H9 (cell line): ENCODE measurements around the gene CEP97. TPM values are rescaled to one million over a fixed set of nuclear protein-coding genes. Genes with fewer than 3 reads are reported as not detected.

ENCODE experiments used
- DNase-seq: peaks from one replicate; pipeline ENCODE4 v3.0.0-alpha.2; 2017
- H2AFZ ChIP-seq: one replicate; pipeline ENCODE4 v1.6.1; 2013; ENCODE audit warnings: mild to moderate bottlenecking, low read length, control low read depth, moderate library complexity
- H2AK5ac ChIP-seq: 2 replicates; pipeline ENCODE4 v1.6.1; 2013; ENCODE audit warnings: low read length, control low read depth, mixed read lengths; ENCODE audit not compliant: insufficient read length
- H2BK120ac ChIP-seq: one replicate; pipeline ENCODE4 v1.6.1; 2013; ENCODE audit warnings: low read depth, mild to moderate bottlenecking, low read length, control low read depth, inconsistent platforms; ENCODE audit not compliant: poor library complexity, severe bottlenecking
- H2BK12ac ChIP-seq: 2 replicates; pipeline ENCODE4 v1.6.1; 2013; ENCODE audit warnings: low read length, control low read depth, mixed read lengths, low read depth; ENCODE audit not compliant: insufficient read length
- H2BK15ac ChIP-seq: 2 replicates; pipeline ENCODE4 v1.6.1; 2013; ENCODE audit warnings: low read depth, low read length, control low read depth
- H2BK20ac ChIP-seq: one replicate; pipeline ENCODE4 v1.6.1; 2013; ENCODE audit warnings: low read depth, mild to moderate bottlenecking, low read length, control low read depth, inconsistent platforms; ENCODE audit not compliant: poor library complexity, severe bottlenecking
- H2BK5ac ChIP-seq: 2 replicates; pipeline ENCODE4 v1.6.1; 2013; ENCODE audit warnings: low read length, control low read depth, mixed read lengths; ENCODE audit not compliant: insufficient read length
- H3K14ac ChIP-seq: 2 replicates; pipeline ENCODE4 v1.6.1; 2013; ENCODE audit warnings: low read length, control low read depth; ENCODE audit not compliant: insufficient read depth
- H3K18ac ChIP-seq: 2 replicates; pipeline ENCODE4 v1.6.1; 2013; ENCODE audit warnings: low read depth, mild to moderate bottlenecking, mixed read lengths, low read length, control low read depth; ENCODE audit not compliant: insufficient read length
- H3K23ac ChIP-seq: 2 replicates; pipeline ENCODE4 v1.6.1; 2013; ENCODE audit warnings: low read length, control low read depth, mixed read lengths, low read depth; ENCODE audit not compliant: insufficient read length
- H3K23me2 ChIP-seq: 2 replicates; pipeline ENCODE4 v1.6.1; 2013; ENCODE audit warnings: low read depth, mild to moderate bottlenecking, mixed read lengths, low read length, control low read depth; ENCODE audit not compliant: insufficient read length, poor library complexity, severe bottlenecking
- H3K27ac ChIP-seq: 2 replicates; pipeline ENCODE4 v1.5.1; 2013; ENCODE audit warnings: low read length, control low read depth, mixed read lengths, low read depth; ENCODE audit not compliant: insufficient read length
- H3K27me3 ChIP-seq: 2 replicates; pipeline ENCODE4 v1.6.1; 2013; ENCODE audit warnings: low read length, control low read depth, inconsistent platforms; ENCODE audit not compliant: insufficient read depth
- H3K4ac ChIP-seq: 2 replicates; pipeline ENCODE4 v1.6.1; 2013; ENCODE audit warnings: low read depth, mild to moderate bottlenecking, control low read depth, inconsistent platforms, low read length, moderate library complexity
- H3K4me1 ChIP-seq: 2 replicates; pipeline ENCODE4 v1.6.1; 2013; ENCODE audit warnings: low read length, control low read depth, inconsistent platforms; ENCODE audit not compliant: insufficient read depth
- H3K4me2 ChIP-seq: 2 replicates; pipeline ENCODE4 v1.6.1; 2013; ENCODE audit warnings: low read length, control low read depth, mixed read lengths; ENCODE audit not compliant: insufficient read length, insufficient read depth
- H3K56ac ChIP-seq: 2 replicates; pipeline ENCODE4 v1.6.1; 2013; ENCODE audit warnings: low read depth, mild to moderate bottlenecking, mixed read lengths, low read length, control low read depth; ENCODE audit not compliant: insufficient read length
- H3K79me1 ChIP-seq: 2 replicates; pipeline ENCODE4 v1.6.1; 2013; ENCODE audit warnings: low read depth, mild to moderate bottlenecking, moderate library complexity, low read length, control low read depth, inconsistent platforms; ENCODE audit not compliant: insufficient read depth, poor library complexity, severe bottlenecking
- H3K79me2 ChIP-seq: 2 replicates; pipeline ENCODE4 v1.6.1; 2013; ENCODE audit warnings: low read length, control low read depth, inconsistent platforms; ENCODE audit not compliant: insufficient read depth
- H3K9ac ChIP-seq: 2 replicates; pipeline ENCODE4 v1.6.1; 2013; ENCODE audit warnings: low read length, control low read depth, mixed read lengths; ENCODE audit not compliant: insufficient read length; ENCODE audit errors: extremely low read depth
- H3K9me3 ChIP-seq: one replicate; pipeline ENCODE4 v1.6.1; 2013; ENCODE audit warnings: low read depth, low read length, inconsistent platforms; ENCODE audit not compliant: control insufficient read depth
- H3T11ph ChIP-seq: one replicate; pipeline ENCODE4 v1.6.1; 2013; ENCODE audit warnings: mild to moderate bottlenecking, low read length, control low read depth, inconsistent platforms
- H4K20me1 ChIP-seq: one replicate; pipeline ENCODE4 v1.6.1; 2013; ENCODE audit not compliant: control insufficient read depth, insufficient read length, insufficient read depth
- H4K5ac ChIP-seq: 2 replicates; pipeline ENCODE4 v1.6.1; 2013; ENCODE audit warnings: low read depth, mild to moderate bottlenecking, mixed read lengths, low read length, control low read depth; ENCODE audit not compliant: insufficient read length
- H4K8ac ChIP-seq: replicated peaks from 2 replicates; pipeline ENCODE4 v1.6.1; 2013; ENCODE audit warnings: low read length, control low read depth, mixed read lengths, low read depth; ENCODE audit not compliant: insufficient read length
- H4K91ac ChIP-seq: 2 replicates; pipeline ENCODE4 v1.6.1; 2013; ENCODE audit warnings: low read depth, mild to moderate bottlenecking, moderate library complexity, mixed read lengths, low read length, control low read depth; ENCODE audit not compliant: insufficient read length
- H3K27ac Mint-ChIP-seq, 3 experiments: 2 replicates in 2 of 3; 3 replicates in 1 of 3; pipeline ENCODE4 v1.8.0; 2020 to 2021; ENCODE audit warnings: mixed read lengths in 3 of 3, mild to moderate bottlenecking in 1 of 3, moderate library complexity in 1 of 3
- H3K27me3 Mint-ChIP-seq: 2 replicates; pipeline ENCODE4 v1.8.0; 2021; ENCODE audit warnings: low read depth, mild to moderate bottlenecking, moderate library complexity, mixed read lengths
- H3K36me3 Mint-ChIP-seq, 3 experiments: 2 replicates in 2 of 3; 3 replicates in 1 of 3; pipeline ENCODE4 v1.8.0; 2020 to 2021; ENCODE audit warnings: low read depth in 3 of 3, mixed read lengths in 3 of 3; ENCODE audit not compliant: insufficient read depth in 1 of 3
- H3K4me1 Mint-ChIP-seq, 2 experiments: 2 replicates each; pipeline ENCODE4 v1.8.0; 2020; ENCODE audit warnings: mixed read lengths in 2 of 2
- H3K4me3 Mint-ChIP-seq, 2 experiments: 2 replicates in 1 of 2; 3 replicates in 1 of 2; pipeline ENCODE4 v1.8.0; 2020 to 2021; ENCODE audit warnings: mild to moderate bottlenecking in 2 of 2, mixed read lengths in 2 of 2, moderate library complexity in 1 of 2
- H3K9me3 Mint-ChIP-seq, 2 experiments: 2 replicates in 1 of 2; 3 replicates in 1 of 2; pipeline ENCODE4 v1.8.0; 2020; ENCODE audit warnings: mild to moderate bottlenecking in 2 of 2, mixed read lengths in 2 of 2, moderate library complexity in 1 of 2
- total RNA-seq: library from RNA; stranded (reverse); gene quantifications from 2 replicates; pipeline ENCODE4 v1.2.1, GENCODE V29; 2021
- TF ChIP-seq, protein P1 (sequence below): fragments of 200-600 bp; sonication (generic); conservative IDR thresholded peaks from 3 replicates; pipeline ENCODE4 v1.8.0; 2021; ENCODE audit warnings: antibody characterized with exemption, mild to moderate bottlenecking

Gene CEP97
- total RNA-seq, 1 experiment from 2014 or later = 13.9 TPM

DNA sequence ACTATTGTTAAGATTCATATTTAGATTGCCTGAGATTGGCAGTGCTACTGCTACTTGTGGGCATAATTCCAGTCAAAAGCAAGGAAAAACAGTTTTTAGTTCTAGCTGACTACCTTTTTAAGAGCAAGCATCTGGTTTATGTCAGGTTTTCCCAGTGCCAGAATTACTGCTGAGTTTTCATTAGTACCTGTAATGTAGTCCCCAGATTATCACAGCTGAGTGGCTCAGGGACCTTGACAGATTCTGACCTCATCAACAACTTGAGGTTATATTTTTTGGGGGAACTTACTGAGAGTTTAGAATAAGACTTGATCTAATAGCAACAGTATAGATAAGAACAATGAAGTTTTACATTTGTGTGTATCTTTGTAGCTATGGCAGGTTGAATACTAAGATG lies 85.6 kb downstream of the CEP97 start:
- no peaks in the 10 kb centered on the region for H3K23me2 ChIP-seq
- no peak overlapping the region for H4K5ac ChIP-seq
- H4K20me1 ChIP-seq = no peaks in the 10 kb centered on the region
- H3K27me3 ChIP-seq = no peaks in the 10 kb centered on the region
- Mint-ChIP-seq H3K27ac (no peak overlapping the region), H3K9me3 (no peaks in the 10 kb centered on the region), H3K4me3 (no peak overlapping the region), H3K36me3 (peaks cover 0 to 2% (median 0%) of the 10 kb centered on the region in 3 experiments; a peak in 2 of 7 replicates), H3K27me3 (no peaks in the 10 kb centered on the region), H3K4me1 (peaks cover 7 to 10% of the 10 kb centered on the region in 2 experiments)
- H3K79me1 ChIP-seq = no peaks in the 10 kb centered on the region
- TF ChIP-seq, protein P1, sequence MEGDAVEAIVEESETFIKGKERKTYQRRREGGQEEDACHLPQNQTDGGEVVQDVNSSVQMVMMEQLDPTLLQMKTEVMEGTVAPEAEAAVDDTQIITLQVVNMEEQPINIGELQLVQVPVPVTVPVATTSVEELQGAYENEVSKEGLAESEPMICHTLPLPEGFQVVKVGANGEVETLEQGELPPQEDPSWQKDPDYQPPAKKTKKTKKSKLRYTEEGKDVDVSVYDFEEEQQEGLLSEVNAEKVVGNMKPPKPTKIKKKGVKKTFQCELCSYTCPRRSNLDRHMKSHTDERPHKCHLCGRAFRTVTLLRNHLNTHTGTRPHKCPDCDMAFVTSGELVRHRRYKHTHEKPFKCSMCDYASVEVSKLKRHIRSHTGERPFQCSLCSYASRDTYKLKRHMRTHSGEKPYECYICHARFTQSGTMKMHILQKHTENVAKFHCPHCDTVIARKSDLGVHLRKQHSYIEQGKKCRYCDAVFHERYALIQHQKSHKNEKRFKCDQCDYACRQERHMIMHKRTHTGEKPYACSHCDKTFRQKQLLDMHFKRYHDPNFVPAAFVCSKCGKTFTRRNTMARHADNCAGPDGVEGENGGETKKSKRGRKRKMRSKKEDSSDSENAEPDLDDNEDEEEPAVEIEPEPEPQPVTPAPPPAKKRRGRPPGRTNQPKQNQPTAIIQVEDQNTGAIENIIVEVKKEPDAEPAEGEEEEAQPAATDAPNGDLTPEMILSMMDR = no peak
- no peak overlapping the region for H3K4ac ChIP-seq
- H3K18ac ChIP-seq = no peak overlapping the region
- no peak overlapping the region for H3K14ac ChIP-seq
- H2BK5ac ChIP-seq = no peak overlapping the region
- DNase-seq = no peak
- no peak overlapping the region for H2AK5ac ChIP-seq
- no peak overlapping the region for H3K56ac ChIP-seq
- no peaks in the 10 kb centered on the region for H3K9me3 ChIP-seq
- no peaks in the 10 kb centered on the region for H3K79me2 ChIP-seq
- H3K4me2 ChIP-seq = no peak overlapping the region
- no peak overlapping the region for H4K91ac ChIP-seq
- no peak overlapping the region for H4K8ac ChIP-seq
- H2BK20ac ChIP-seq = no peak overlapping the region
- H3K4me1 ChIP-seq = no peaks in the 10 kb centered on the region
- no peak overlapping the region for H3K27ac ChIP-seq
- no peak overlapping the region for H2BK12ac ChIP-seq
- H3K9ac ChIP-seq = no peak overlapping the region
- no peak overlapping the region for H2BK120ac ChIP-seq
- no peak overlapping the region for H3T11ph ChIP-seq
- no peak overlapping the region for H2AFZ ChIP-seq
- no peak overlapping the region for H3K23ac ChIP-seq
- H2BK15ac ChIP-seq = no peak overlapping the region
